GM12864 (cell line): Measurements from ENCODE around the gene MAS1.

Experiments used
- DNase-seq: peaks from one replicate; pipeline ENCODE4 v3.0.0-alpha.2; 2011; ENCODE audit warnings: low read depth
- H3K4me3 ChIP-seq: 2 replicates; pipeline ENCODE4 v1.5.1; 2011; ENCODE audit warnings: mild to moderate bottlenecking, low read depth, low read length, control low read depth
- TF ChIP-seq, protein P1 (sequence below): IDR thresholded peaks from 2 replicates; pipeline ENCODE4 v1.5.1; 2011; ENCODE audit warnings: low read depth, mild to moderate bottlenecking, moderate library complexity, low read length, control low read depth, inconsistent platforms; ENCODE audit errors: missing control alignments

MAS1 gene

DNA sequence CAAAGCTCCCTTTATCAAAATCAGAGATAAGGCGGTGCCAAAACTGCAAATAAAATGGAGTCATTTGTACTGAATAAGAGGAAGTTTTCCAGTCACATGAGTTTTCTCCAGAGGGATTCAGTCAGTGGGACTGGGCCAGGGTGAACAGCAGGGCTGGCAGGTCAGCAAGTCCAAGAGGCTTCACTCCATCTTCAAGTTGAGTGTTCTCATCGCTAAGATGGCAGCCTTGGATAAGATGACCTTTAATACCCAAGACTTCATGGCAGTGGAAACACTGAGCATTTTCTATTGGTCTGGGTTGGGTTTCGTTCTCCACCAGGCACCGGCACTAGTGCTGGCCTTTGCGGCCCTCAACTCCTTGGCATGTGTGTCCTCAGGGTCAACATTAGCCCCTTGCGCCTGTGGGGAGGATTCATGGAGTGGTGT is 48.8 kb downstream of the MAS1 start:
- DNase-seq: no peak
- no peak overlapping the region for H3K4me3 ChIP-seq
- TF ChIP-seq, protein P1, sequence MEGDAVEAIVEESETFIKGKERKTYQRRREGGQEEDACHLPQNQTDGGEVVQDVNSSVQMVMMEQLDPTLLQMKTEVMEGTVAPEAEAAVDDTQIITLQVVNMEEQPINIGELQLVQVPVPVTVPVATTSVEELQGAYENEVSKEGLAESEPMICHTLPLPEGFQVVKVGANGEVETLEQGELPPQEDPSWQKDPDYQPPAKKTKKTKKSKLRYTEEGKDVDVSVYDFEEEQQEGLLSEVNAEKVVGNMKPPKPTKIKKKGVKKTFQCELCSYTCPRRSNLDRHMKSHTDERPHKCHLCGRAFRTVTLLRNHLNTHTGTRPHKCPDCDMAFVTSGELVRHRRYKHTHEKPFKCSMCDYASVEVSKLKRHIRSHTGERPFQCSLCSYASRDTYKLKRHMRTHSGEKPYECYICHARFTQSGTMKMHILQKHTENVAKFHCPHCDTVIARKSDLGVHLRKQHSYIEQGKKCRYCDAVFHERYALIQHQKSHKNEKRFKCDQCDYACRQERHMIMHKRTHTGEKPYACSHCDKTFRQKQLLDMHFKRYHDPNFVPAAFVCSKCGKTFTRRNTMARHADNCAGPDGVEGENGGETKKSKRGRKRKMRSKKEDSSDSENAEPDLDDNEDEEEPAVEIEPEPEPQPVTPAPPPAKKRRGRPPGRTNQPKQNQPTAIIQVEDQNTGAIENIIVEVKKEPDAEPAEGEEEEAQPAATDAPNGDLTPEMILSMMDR: no peak
